ENCODE measurements around the gene SPTB. TPM values are rescaled to one million over a fixed set of nuclear protein-coding genes. Genes with fewer than 3 reads are reported as not detected.

SPTB gene
- polyA plus RNA-seq, 1 donor (not counting 4 experiments of a cell fraction or from before 2014, with no cell fraction given): not detected

DNA sequence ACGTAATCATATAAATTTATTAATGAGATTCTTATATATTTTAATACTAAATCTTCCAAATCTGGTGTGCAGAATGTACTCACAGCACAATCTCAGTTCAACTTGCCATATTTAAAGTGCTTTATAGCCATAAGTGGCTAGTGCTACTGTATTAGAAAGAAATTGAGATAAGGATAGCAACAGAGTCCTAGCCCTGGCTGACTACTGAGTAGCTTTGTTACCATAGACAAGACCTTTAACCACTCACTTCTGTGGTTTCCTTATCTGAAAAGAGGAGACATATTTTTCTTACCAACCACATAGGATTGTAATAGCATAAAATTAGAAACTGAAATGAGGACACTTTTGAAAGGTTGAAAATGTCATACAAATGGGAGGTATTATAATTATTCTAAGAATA, 32.6 kb upstream of the SPTB start:
- no peak overlapping the region for H2AFZ ChIP-seq (ENCODE audit: control insufficient read depth, low read length)
- H3K27ac ChIP-seq (ENCODE audit: control insufficient read depth, insufficient read depth, low read length): no peak overlapping the region
- TF ChIP-seq EZH2 (IDR thresholded peaks at IDR 0.05; ENCODE audit: low read length) (no peak), CTCF (optimal IDR thresholded peaks at IDR 0.05 in 1 of 3, IDR thresholded peaks at IDR 0.05 in 1 of 3, conservative IDR thresholded peaks at IDR 0.05 in 1 of 3; ENCODE audit: extremely low read depth in 1 of 3, insufficient read depth in 2 of 3, low read length in 3 of 3) (no peak)
- H3K9me1 ChIP-seq (ENCODE audit: control insufficient read depth, extremely low read depth, insufficient read depth, low read length): no peaks in the 10 kb centered on the region
- H3K79me2 ChIP-seq (ENCODE audit: control insufficient read depth, insufficient read depth, low read length): peaks cover 29% of the 10 kb centered on the region
- FAIRE-seq (no peak), DNase-seq (ENCODE audit: low read depth, low spot score) (no peak)
- H3K9ac ChIP-seq (ENCODE audit: control insufficient read depth, extremely low read depth, insufficient read depth, low read length): no peak overlapping the region
- dilution Hi-C loops (cut with MboI; ENCODE audit: extremely low pct_ligation_motif_present, low sequenced_read_pairs): no loop called here
- H3K36me3 ChIP-seq (ENCODE audit: control insufficient read depth in 2 of 2, extremely low read depth in 1 of 2, insufficient read depth in 2 of 2, low read length in 2 of 2): no peaks in the 10 kb centered on the region
- no peak overlapping the region for H3K4me2 ChIP-seq (ENCODE audit: control insufficient read depth, extremely low read depth, insufficient read depth, low read depth, low read length)
- H3K9me3 ChIP-seq (ENCODE audit: control insufficient read depth, low read depth, low read length): no peaks in the 10 kb centered on the region
- H3K4me1 ChIP-seq (ENCODE audit: control insufficient read depth, extremely low read depth, insufficient read depth, low read length): peaks cover 14% of the 10 kb centered on the region
- no peaks in the 10 kb centered on the region for H4K20me1 ChIP-seq (ENCODE audit: control insufficient read depth, extremely low read depth, insufficient read depth, low read length)
- H3K4me3 ChIP-seq (ENCODE audit: control insufficient read depth in 2 of 3, extremely low read depth in 1 of 3, insufficient read depth in 2 of 3, low read depth in 1 of 3, low read length in 3 of 3): no peak overlapping the region
- no peaks in the 10 kb centered on the region for H3K27me3 ChIP-seq (ENCODE audit: control insufficient read depth, extremely low read depth, insufficient read depth, low read length)

DNA sequence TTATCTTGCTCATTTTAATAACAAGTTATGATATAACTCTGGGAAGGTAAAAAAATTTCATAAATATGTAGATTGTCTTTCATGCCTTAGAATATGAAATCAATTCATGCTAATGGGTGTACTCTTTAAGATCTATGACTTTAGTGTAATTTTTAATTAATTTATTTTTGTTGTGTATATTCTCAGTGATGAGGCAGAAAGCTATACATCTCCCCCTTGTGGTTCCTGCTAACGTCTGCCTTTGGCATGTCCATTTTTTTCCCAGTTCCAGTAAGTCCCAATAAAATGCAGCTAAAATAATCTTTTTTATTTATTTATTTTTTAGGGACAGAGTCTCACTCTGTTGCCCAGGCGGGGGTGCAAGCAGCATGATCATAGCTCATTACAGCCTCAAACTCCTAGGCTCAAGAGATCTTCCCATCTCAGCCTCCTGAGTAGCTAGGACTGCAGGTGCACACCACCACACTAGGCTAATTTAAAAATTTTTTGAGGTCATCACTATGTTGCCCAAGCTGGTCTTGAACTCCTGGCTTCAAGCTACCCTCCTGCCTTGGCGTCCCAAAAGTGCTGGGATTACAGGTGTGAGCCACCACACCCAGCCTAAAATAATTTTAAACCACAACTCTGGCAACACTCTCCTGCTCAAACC, 31.3 kb upstream of the SPTB start:
- Histone ChIP-seq H3K79me2 (ENCODE audit: control insufficient read depth, insufficient read depth, low read length) (peaks cover 17% of the 10 kb centered on the region), H3K9me1 (ENCODE audit: control insufficient read depth, extremely low read depth, insufficient read depth, low read length) (no peaks in the 10 kb centered on the region), H3K27ac (ENCODE audit: control insufficient read depth, insufficient read depth, low read length) (no peak overlapping the region), H2AFZ (ENCODE audit: control insufficient read depth, low read length) (no peak overlapping the region), H3K27me3 (ENCODE audit: control insufficient read depth, extremely low read depth, insufficient read depth, low read length) (no peaks in the 10 kb centered on the region), H3K36me3 (ENCODE audit: control insufficient read depth in 2 of 2, extremely low read depth in 1 of 2, insufficient read depth in 2 of 2, low read length in 2 of 2) (no peaks in the 10 kb centered on the region), H4K20me1 (ENCODE audit: control insufficient read depth, extremely low read depth, insufficient read depth, low read length) (no peaks in the 10 kb centered on the region), H3K4me1 (ENCODE audit: control insufficient read depth, extremely low read depth, insufficient read depth, low read length) (peaks cover 12% of the 10 kb centered on the region), H3K9me3 (ENCODE audit: control insufficient read depth, low read depth, low read length) (no peaks in the 10 kb centered on the region), H3K9ac (ENCODE audit: control insufficient read depth, extremely low read depth, insufficient read depth, low read length) (no peak overlapping the region), H3K4me2 (ENCODE audit: control insufficient read depth, extremely low read depth, insufficient read depth, low read depth, low read length) (no peak overlapping the region), H3K4me3 (ENCODE audit: control insufficient read depth in 2 of 3, extremely low read depth in 1 of 3, insufficient read depth in 2 of 3, low read depth in 1 of 3, low read length in 3 of 3) (no peak overlapping the region)
- FAIRE-seq (no peak), DNase-seq (ENCODE audit: low read depth, low spot score) (no peak)
- dilution Hi-C loops (cut with MboI; ENCODE audit: extremely low pct_ligation_motif_present, low sequenced_read_pairs): no loop called here
- peak; percentile 48 to 57 (median 54) for TF ChIP-seq CTCF (optimal IDR thresholded peaks at IDR 0.05 in 1 of 3, IDR thresholded peaks at IDR 0.05 in 1 of 3, conservative IDR thresholded peaks at IDR 0.05 in 1 of 3; ENCODE audit: extremely low read depth in 1 of 3, insufficient read depth in 2 of 3, low read length in 3 of 3)
- no peak for TF ChIP-seq EZH2 (IDR thresholded peaks at IDR 0.05; ENCODE audit: low read length)

All from keratinocyte (primary cell).